Measurements from ENCODE around the gene ZNF783. TPM values are rescaled to one million over a fixed set of nuclear protein-coding genes. Genes with fewer than 3 reads are reported as not detected.

The ZNF783 gene
- total and polyA plus RNA-seq, 2 of the 8 experiments (the other 6 are each of a cell fraction or from before 2014, with no cell fraction given) = 7.3 to 8.2 TPM

GRCh38 chr7:149267733-149268132 is 5.7 kb downstream of the ZNF783 start:
- TF ChIP-seq SAP30 (IDR thresholded peaks at IDR 0.05; ENCODE audit: insufficient read depth, insufficient replicate concordance, low read length) (no peak), GTF2F1 (IDR thresholded peaks at IDR 0.05; ENCODE audit: borderline replicate concordance, low read depth, low read length) (no peak), SIRT6 (IDR thresholded peaks at IDR 0.05; ENCODE audit: low read length) (no peak), JUND (IDR thresholded peaks at IDR 0.05; ENCODE audit: low read length) (no peak), TEAD4 (IDR thresholded peaks at IDR 0.05; ENCODE audit: low read depth, low read length) (no peak)
- Histone ChIP-seq H2BK12ac (ENCODE audit: low read depth, low read length) (no peak overlapping the region), H3K14ac (ENCODE audit: insufficient read length) (no peak overlapping the region), H3K27ac (ENCODE audit: low read depth, low read length) (no peak overlapping the region), H2BK20ac (ENCODE audit: low read length) (no peak overlapping the region), H3K9ac (replicated peaks in 1 of 4; ENCODE audit: extremely low read depth in 1 of 4, low read depth in 3 of 4, low read length in 3 of 4) (no peak overlapping the region), H3K23ac (ENCODE audit: insufficient read length) (no peak overlapping the region), H3K79me2 (ENCODE audit: control insufficient read depth in 1 of 2, insufficient read depth in 2 of 2, low read length in 2 of 2) (no peaks in the 10 kb centered on the region), H3K36me3 (ENCODE audit: control insufficient read depth in 2 of 4, insufficient read depth in 4 of 4, low read length in 3 of 4) (peaks cover 2 to 16% (median 8%) of the 10 kb centered on the region in 4 experiments; a peak in 4 of 8 replicates), H2BK5ac (ENCODE audit: low read depth, low read length) (no peak overlapping the region), H3K18ac (ENCODE audit: extremely low read depth, low read length) (no peak overlapping the region), H3K4ac (replicated peaks; ENCODE audit: insufficient read length, low read depth, low read length) (no peak overlapping the region), H3K4me1 (replicated peaks in 1 of 4; ENCODE audit: control insufficient read depth in 3 of 4, insufficient read depth in 4 of 4, low read length in 3 of 4) (no peaks in the 10 kb centered on the region; a peak in 1 of 7 replicates), H4K20me1 (replicated peaks in 1 of 2; ENCODE audit: control insufficient read depth in 1 of 2, insufficient read depth in 2 of 2, low read length in 2 of 2) (peaks cover 0 to 2% of the 10 kb centered on the region in 2 experiments), H4K5ac (ENCODE audit: insufficient read length, low read depth, low read length) (no peak overlapping the region), H2BK15ac (ENCODE audit: low read length) (no peak overlapping the region), H3K4me2 (ENCODE audit: insufficient read depth in 1 of 2, low read depth in 2 of 2, low read length in 2 of 2) (no peak overlapping the region), H3K9me3 (ENCODE audit: insufficient read depth in 2 of 2, low read depth in 1 of 2, low read length in 1 of 2) (no peaks in the 10 kb centered on the region), H2AK5ac (ENCODE audit: low read depth, low read length) (no peak overlapping the region), H2BK120ac (replicated peaks; ENCODE audit: low read depth, low read length) (no peak overlapping the region), H2AFZ (ENCODE audit: low read length) (no peak overlapping the region), H3K79me1 (ENCODE audit: low read depth, low read length) (no peaks in the 10 kb centered on the region), H4K8ac (ENCODE audit: extremely low read depth, insufficient read depth, low read length) (no peak overlapping the region), H4K91ac (replicated peaks; ENCODE audit: insufficient read length, low read length) (no peak overlapping the region), H3K4me3 (ENCODE audit: extremely low read depth in 1 of 4, insufficient read depth in 2 of 4, low read depth in 3 of 4, low read length in 4 of 4) (no peak overlapping the region), H3K27me3 (replicated peaks in 1 of 4; ENCODE audit: control insufficient read depth in 3 of 4, extremely low read depth in 1 of 4, insufficient read depth in 3 of 4, low read length in 3 of 4) (no peaks in the 10 kb centered on the region), H3K56ac (replicated peaks; ENCODE audit: insufficient read length, low read depth, low read length) (no peak overlapping the region), H3K23me2 (ENCODE audit: low read depth, low read length) (no peaks in the 10 kb centered on the region)
- DNase-seq (ENCODE audit: low read depth in 1 of 2, low spot score in 2 of 2) = no peak
- no peak for FAIRE-seq
- 91% methylated on average over 6 of the region's 8 CpGs; no CpG with 5 or more reads in 1 of the 2 experiments for WGBS, 2 experiments (ENCODE audit: extremely low coverage in 1 of 2, insufficient coverage in 1 of 2, insufficient read length in 1 of 2, insufficient replicate concordance in 2 of 2, low coverage in 1 of 2, low lambda C conversion rate in 2 of 2, missing lambda C conversion rate in 1 of 2)
- ChIA-PET POLR2A (ENCODE audit: partially characterized antibody) (interaction anchor here (3.2 kb wide), 1 partner anchor 16 kb away, joined by 12 read pairs; no protein-coding TSS in a partner anchor), CTCF (ENCODE audit: partially characterized antibody) (interaction anchor here (1.0 to 1.9 kb wide), 2 partner anchors 17 to 412 kb away, joined by 3 to 7 read pairs; no protein-coding TSS in a partner anchor)

Data from H1 (cell line).